HepG2 (cell line): ENCODE results near the gene VRK3. TPM values are rescaled to one million over a fixed set of nuclear protein-coding genes. Genes with fewer than 3 reads are reported as not detected.

Source experiments
- ERF ChIP-seq: IDR thresholded peaks from 2 replicates; pipeline ENCODE4 v1.6.1; 2018; ENCODE audit warnings: missing biosample characterization, missing genetic modification reagents
- FOSL1 ChIP-seq: sonication (generic); formaldehyde crosslinking; IDR thresholded peaks from 2 replicates; pipeline ENCODE4 v1.9.0; 2021; ENCODE audit warnings: missing genetic modification reagents, borderline replicate concordance
- HDAC1 ChIP-seq: sonication (generic); formaldehyde crosslinking; IDR thresholded peaks from 2 replicates; pipeline ENCODE4 v1.5.1; 2020; ENCODE audit warnings: mild to moderate bottlenecking, missing genetic modification reagents
- KDM4B ChIP-seq: sonication (generic); formaldehyde crosslinking; IDR thresholded peaks from 2 replicates; pipeline ENCODE4 v1.4.0; 2020; ENCODE audit warnings: missing genetic modification reagents
- LCORL ChIP-seq, 2 experiments: fragments of 450-650 bp in 1 of 2; sonication (generic) in 1 of 2; formaldehyde crosslinking in 1 of 2; IDR thresholded peaks; 2 replicates each; pipeline versions ENCODE4 v1.5.0 to v1.6.1; 2017 to 2020; ENCODE audit warnings: antibody characterized with exemption in 1 of 2, missing genetic modification reagents in 1 of 2
- NFE2 ChIP-seq: sonication (generic); formaldehyde crosslinking; IDR thresholded peaks from 2 replicates; pipeline ENCODE4 v1.4.0; 2020; ENCODE audit warnings: missing genetic modification reagents
- POLR2G ChIP-seq: fragments of 200-400 bp; formaldehyde crosslinking; IDR thresholded peaks from 2 replicates; pipeline ENCODE4 v1.6.1; 2018; ENCODE audit warnings: mild to moderate bottlenecking, low read depth, low read length, moderate library complexity
- RBM39 ChIP-seq: fragments of 200-400 bp; formaldehyde crosslinking; IDR thresholded peaks from one replicate; pipeline ENCODE4 v1.6.1; 2018; ENCODE audit warnings: antibody characterized with exemption, mild to moderate bottlenecking, low read depth, low read length; ENCODE audit not compliant: poor library complexity, severe bottlenecking
- RXRA ChIP-seq: sonication (generic); formaldehyde crosslinking; IDR thresholded peaks from 2 replicates; pipeline ENCODE4 v1.5.1; 2020; ENCODE audit warnings: missing genetic modification reagents
- SP1 ChIP-seq, 2 experiments: fragments of 450-650 bp in 1 of 2; sonication (generic) in 1 of 2; formaldehyde crosslinking in 1 of 2; IDR thresholded peaks; 2 replicates each; pipeline versions ENCODE4 v1.4.0 to v1.6.1; 2016 to 2020; ENCODE audit warnings: missing genetic modification reagents in 1 of 2
- SP4 ChIP-seq: sonication (generic); formaldehyde crosslinking; IDR thresholded peaks from 2 replicates; pipeline ENCODE4 v1.8.1; 2023; ENCODE audit warnings: mild to moderate bottlenecking, missing genetic modification reagents
- SRY ChIP-seq: sonication (generic); formaldehyde crosslinking; IDR thresholded peaks from 2 replicates; pipeline ENCODE4 v1.8.0; 2022; ENCODE audit warnings: mild to moderate bottlenecking, missing genetic modification reagents
- UBTF ChIP-seq: sonication (generic); formaldehyde crosslinking; IDR thresholded peaks from 2 replicates; pipeline ENCODE4 v1.4.0; 2020; ENCODE audit warnings: mild to moderate bottlenecking, missing genetic modification reagents
- ZBTB33 ChIP-seq: sonication (generic); formaldehyde crosslinking; IDR thresholded peaks from 2 replicates; pipeline ENCODE4 v1.4.0; 2020; ENCODE audit warnings: missing genetic modification reagents
- ZC3H4 ChIP-seq: sonication (generic); formaldehyde crosslinking; IDR thresholded peaks from 2 replicates; pipeline ENCODE4 v1.4.0; 2020; ENCODE audit warnings: missing genetic modification reagents, borderline replicate concordance
- ZNF160 ChIP-seq: sonication (generic); formaldehyde crosslinking; IDR thresholded peaks from 2 replicates; pipeline ENCODE4 v1.8.0; 2022; ENCODE audit warnings: mild to moderate bottlenecking, inconsistent platforms, missing genetic modification reagents
- ZNF235 ChIP-seq: sonication (generic); formaldehyde crosslinking; IDR thresholded peaks from 2 replicates; pipeline ENCODE4 v1.8.1; 2023; ENCODE audit warnings: mild to moderate bottlenecking, missing genetic modification reagents, borderline replicate concordance
- ZNF335 ChIP-seq: sonication (generic); formaldehyde crosslinking; IDR thresholded peaks from 2 replicates; pipeline ENCODE4 v1.4.0; 2020; ENCODE audit warnings: missing genetic modification reagents
- ZNF34 ChIP-seq: sonication (generic); formaldehyde crosslinking; IDR thresholded peaks from 2 replicates; pipeline ENCODE4 v1.4.0; 2020; ENCODE audit warnings: mild to moderate bottlenecking, missing genetic modification reagents, borderline replicate concordance
- ZNF441 ChIP-seq: sonication (generic); formaldehyde crosslinking; IDR thresholded peaks from 2 replicates; pipeline ENCODE4 v1.7.0; 2021; ENCODE audit warnings: missing genetic modification reagents, borderline replicate concordance
- ZNF879 ChIP-seq: sonication (generic); formaldehyde crosslinking; IDR thresholded peaks from 2 replicates; pipeline ENCODE4 v1.8.1; 2023; ENCODE audit warnings: missing genetic modification reagents
- ZSCAN5A ChIP-seq: sonication (generic); formaldehyde crosslinking; IDR thresholded peaks from 2 replicates; pipeline ENCODE4 v1.8.0; 2022; ENCODE audit warnings: mild to moderate bottlenecking, missing genetic modification reagents, borderline replicate concordance
- polyA plus RNA-seq, 8 experiments: library from polyadenylated mRNA; depleted of rRNA in 3 of 8; stranded (reverse) in 7 of 8; unstranded in 1 of 8; fragments of >200 nt; fragmentation: Illumina TruSeq in 4 of 8; extraction: Trizol in 4 of 8; gene quantifications; 2 replicates each; pipeline versions ENCODE4 v1.2.1 to v1.2.3, GENCODE V29; 2011 to 2016; ENCODE audit warnings: low read depth in 4 of 8, missing spikeins in 1 of 8, mixed read lengths in 1 of 8; ENCODE audit not compliant: insufficient read depth in 1 of 8
- total RNA-seq, 5 experiments: library from RNA; depleted of rRNA; stranded (reverse); fragments of >200 nt; fragmentation: Illumina TruSeq; extraction: Trizol; gene quantifications; 2 replicates each; pipeline ENCODE4 v1.2.3, GENCODE V29; 2016; ENCODE audit warnings: low read depth in 1 of 5

Gene VRK3
- total and polyA plus RNA-seq, 2 of the 13 experiments (the other 11 are each of a cell fraction or from before 2014, with no cell fraction given), result 23.8 to 28.3 TPM

- TF ChIP-seq ERF (CRISPR knock-in tag) (peak; percentile 74), SP1 (IDR thresholded peaks at IDR 0.05) (no peak), SP1 (CRISPR knock-in tag; IDR thresholded peaks at IDR 0.05) (peak; percentile 74), NFE2 (CRISPR knock-in tag) (no peak), UBTF (CRISPR knock-in tag) (0 out of 2 replicates have a peak, but pooled peaks have one; percentile 42), SRY (CRISPR knock-in tag) (peak; percentile 23), FOSL1 (CRISPR knock-in tag) (no peak), ZNF441 (CRISPR knock-in tag) (peak; percentile 33; the same call in 1 of the 2 replicates), SP4 (CRISPR knock-in tag) (peak; percentile 97), RXRA (CRISPR knock-in tag) (no peak), ZBTB33 (CRISPR knock-in tag) (0 out of 2 replicates have a peak, but pooled peaks have one; percentile 35), ZNF879 (CRISPR knock-in tag) (no peak; the same call in 1 of the 2 replicates), ZNF160 (0 out of 2 replicates have a peak, but pooled peaks have one; percentile 58), KDM4B (0 out of 2 replicates have a peak, but pooled peaks have one; percentile 23), POLR2G (peak; percentile 96), HDAC1 (no peak), ZNF235 (CRISPR knock-in tag) (no peak), ZNF34 (CRISPR knock-in tag) (no peak), RBM39 (peak; percentile 67), ZC3H4 (CRISPR knock-in tag) (no peak), LCORL (IDR thresholded peaks at IDR 0.05) (no peak), LCORL (CRISPR knock-in tag; IDR thresholded peaks at IDR 0.05) (peak; percentile 51; the same call in 1 of the 2 replicates), ZNF335 (CRISPR knock-in tag) (no peak), ZSCAN5A (CRISPR knock-in tag) (no peak; the same call in 1 of the 2 replicates)
Observed at GRCh38 chr19:49929611-49930482, 95.3 kb downstream of the VRK3 start (continued).
